Measurements from ENCODE around the gene ZDBF2.
"Not testable (repeated sequence)": the region's sequence is repeated elsewhere in the genome, so short reads cannot be mapped to it uniquely, and the experiment has no call there.

Gene ZDBF2

GRCh38 chr2:206259376-206260187 lies 14.9 kb upstream of the ZDBF2 start:
- DNase-seq: no peak

- DNase-seq: no peak
These were observed 14.1 kb upstream of the ZDBF2 start for GRCh38 chr2:206260188-206261012.

- DNase-seq: no peak
These were observed 10.4 kb upstream of the ZDBF2 start for GRCh38 chr2:206263959-206264603.

GRCh38 chr2:206266130-206267125 lies 8.0 kb upstream of the ZDBF2 start:
- DNase-seq: no peak

- no peak for DNase-seq
These were observed 6.9 kb upstream of the ZDBF2 start for GRCh38 chr2:206267567-206267966.

- DNase-seq: no peak
These were observed 3.4 kb upstream of the ZDBF2 start for GRCh38 chr2:206271065-206271464.

GRCh38 chr2:206273905-206274304 lies 558 bp upstream of the ZDBF2 start:
- DNase-seq: no peak

- no peak for DNase-seq
These were observed 1.0 kb downstream of the ZDBF2 start for GRCh38 chr2:206275312-206276055.

GRCh38 chr2:206276169-206276942 lies 1.9 kb downstream of the ZDBF2 start:
- no peak for DNase-seq

GRCh38 chr2:206277503-206277902 lies 3.0 kb downstream of the ZDBF2 start:
- DNase-seq: no peak

- no peak for DNase-seq
These were observed 8.3 kb downstream of the ZDBF2 start for GRCh38 chr2:206282746-206283145.

- no peak for DNase-seq
These were observed 12.7 kb downstream of the ZDBF2 start for GRCh38 chr2:206287197-206287596.

GRCh38 chr2:206289391-206289790 lies 14.9 kb downstream of the ZDBF2 start:
- no peak for DNase-seq

- DNase-seq: no peak
These were observed 21.7 kb downstream of the ZDBF2 start for GRCh38 chr2:206296128-206296527.

- not testable (repeated sequence) for DNase-seq
These were observed 25.1 kb downstream of the ZDBF2 start for GRCh38 chr2:206299608-206300007.

GRCh38 chr2:206305523-206306245 lies 31.2 kb downstream of the ZDBF2 start:
- DNase-seq: no peak

- DNase-seq: no peak
These were observed 36.6 kb downstream of the ZDBF2 start for GRCh38 chr2:206311026-206311425.

- no peak for DNase-seq
These were observed 41.7 kb downstream of the ZDBF2 start for GRCh38 chr2:206316141-206316540.

- DNase-seq: no peak
These were observed 48.6 kb downstream of the ZDBF2 start for GRCh38 chr2:206323033-206323432.

- no peak for DNase-seq
These were observed 49.0 kb downstream of the ZDBF2 start for GRCh38 chr2:206323486-206323885.

All from stimulated activated naive CD4-positive, alpha-beta T cell treated with Interleukin-2 at 50 U/mL for 16 hours (primary cell).